ENCODE measurements around the gene TTPAL.

TTPAL gene

GRCh38 chr20:44502968-44503367, 27.3 kb downstream of the TTPAL start:
- DNase-seq = no peak

GRCh38 chr20:44504402-44505307, 29.0 kb downstream of the TTPAL start:
- no peak for DNase-seq

- no peak for DNase-seq
These were observed 34.1 kb downstream of the TTPAL start for GRCh38 chr20:44509762-44510161.

GRCh38 chr20:44513871-44514270, 38.2 kb downstream of the TTPAL start:
- DNase-seq = no peak

GRCh38 chr20:44516491-44516890, 40.8 kb downstream of the TTPAL start:
- no peak for DNase-seq

GRCh38 chr20:44517454-44517853, 41.8 kb downstream of the TTPAL start:
- DNase-seq = no peak

- no peak for DNase-seq
These were observed 42.6 kb downstream of the TTPAL start for GRCh38 chr20:44518248-44518647.

- DNase-seq = no peak
These were observed 45.2 kb downstream of the TTPAL start for GRCh38 chr20:44520881-44521280.

- DNase-seq = peak; percentile 96
These were observed 46.1 kb downstream of the TTPAL start, which contains the start of gene SERINC3 for GRCh38 chr20:44521484-44522481. TSS of gene SERINC3 (minus strand) at chr20:44522070. CDS start at chr20:44521951, 119 bp downstream.

GRCh38 chr20:44522841-44523240, 47.2 kb downstream of the TTPAL start:
- DNase-seq = no peak

- no peak for DNase-seq
These were observed 48.1 kb downstream of the TTPAL start for GRCh38 chr20:44523746-44524145.

GRCh38 chr20:44526129-44526528, 50.5 kb downstream of the TTPAL start:
- DNase-seq = no peak

GRCh38 chr20:44527716-44528199, 52.1 kb downstream of the TTPAL start:
- DNase-seq = no peak

GRCh38 chr20:44528309-44528708, 52.6 kb downstream of the TTPAL start:
- DNase-seq = no peak

- no peak for DNase-seq
These were observed 56.7 kb downstream of the TTPAL start for GRCh38 chr20:44532259-44532980.

- no peak for DNase-seq
These were observed 57.3 kb downstream of the TTPAL start for GRCh38 chr20:44532981-44533331.

- no peak for DNase-seq
These were observed 58.3 kb downstream of the TTPAL start for GRCh38 chr20:44533928-44534327.

- DNase-seq = no peak
These were observed 60.5 kb downstream of the TTPAL start for GRCh38 chr20:44536175-44536574.

GRCh38 chr20:44537993-44538392, 62.3 kb downstream of the TTPAL start:
- no peak for DNase-seq

GRCh38 chr20:44540834-44541233, 65.2 kb downstream of the TTPAL start:
- no peak for DNase-seq

- DNase-seq = no peak
These were observed 66.3 kb downstream of the TTPAL start for GRCh38 chr20:44541992-44542391.

GRCh38 chr20:44542890-44543289, 67.2 kb downstream of the TTPAL start:
- DNase-seq = no peak

GRCh38 chr20:44543358-44543757, 67.7 kb downstream of the TTPAL start:
- no peak for DNase-seq

Data from activated CD4-positive, alpha-beta T cell treated with anti-CD3 and anti-CD28 coated beads, Interleukin-2, amount 50 U/mL, for 16 hours (primary cell).